Measurements from ENCODE around the gene THBS4.

The THBS4 gene

DNA sequence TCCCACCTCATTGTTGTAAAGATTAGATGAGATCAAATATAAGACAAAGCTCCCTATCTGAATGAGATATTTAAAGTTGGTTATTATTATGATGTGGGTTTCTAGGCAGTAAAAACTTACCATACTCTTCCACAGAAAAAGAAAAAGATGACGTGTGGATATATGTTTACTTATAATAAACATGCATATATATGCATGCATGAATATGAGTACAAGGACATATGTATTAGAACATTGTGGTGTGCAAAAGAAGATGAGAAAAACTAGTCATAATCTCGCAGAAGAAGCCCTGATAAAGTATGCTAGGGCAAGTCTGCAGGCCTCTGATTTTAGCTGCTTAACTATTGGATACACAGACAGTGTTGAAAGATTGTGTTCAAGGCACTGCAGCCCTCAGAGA lies 10.1 kb upstream of the THBS4 start:
- Histone ChIP-seq H3K4me1 (ENCODE audit: control insufficient read depth, insufficient read depth, low read length, unreplicated experiment) (no peaks in the 10 kb centered on the region), H3K27me3 (ENCODE audit: insufficient read depth, low read length) (peaks cover 68% of the 10 kb centered on the region), H3K4me3 (ENCODE audit: low read depth, low read length) (no peak overlapping the region), H2AFZ (ENCODE audit: low read length, unreplicated experiment) (no peak overlapping the region), H3K36me3 (ENCODE audit: insufficient read depth, low read length) (no peaks in the 10 kb centered on the region), H3K79me2 (ENCODE audit: control insufficient read depth, insufficient read depth, low read length, unreplicated experiment) (no peaks in the 10 kb centered on the region), H3K27ac (ENCODE audit: low read depth, low read length) (no peak overlapping the region)

DNA sequence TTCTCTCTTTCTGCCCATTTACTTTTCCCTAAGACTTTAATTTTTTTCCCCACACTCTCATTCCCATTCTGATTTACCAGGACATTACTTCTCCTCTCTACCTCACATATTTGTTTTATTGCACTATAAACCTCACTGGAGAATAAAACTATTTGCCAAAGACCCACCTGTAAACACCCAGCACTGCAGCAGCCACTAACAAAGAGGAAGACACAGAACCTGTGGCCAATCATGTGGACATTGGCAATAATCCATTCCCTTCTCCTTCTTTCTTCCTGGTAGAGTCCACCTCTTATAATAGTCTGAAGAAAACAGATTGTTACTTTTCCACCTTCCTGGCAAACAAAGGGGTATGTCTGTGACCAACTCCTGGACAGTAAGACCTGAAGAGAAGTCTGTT lies 8.3 kb upstream of the THBS4 start:
- Histone ChIP-seq H3K79me2 (ENCODE audit: control insufficient read depth, insufficient read depth, low read length, unreplicated experiment) (no peaks in the 10 kb centered on the region), H3K4me1 (ENCODE audit: control insufficient read depth, insufficient read depth, low read length, unreplicated experiment) (no peaks in the 10 kb centered on the region), H3K27me3 (ENCODE audit: insufficient read depth, low read length) (peaks cover 69% of the 10 kb centered on the region), H2AFZ (ENCODE audit: low read length, unreplicated experiment) (no peak overlapping the region), H3K4me3 (ENCODE audit: low read depth, low read length) (no peak overlapping the region), H3K27ac (ENCODE audit: low read depth, low read length) (no peak overlapping the region), H3K36me3 (ENCODE audit: insufficient read depth, low read length) (no peaks in the 10 kb centered on the region)

DNA sequence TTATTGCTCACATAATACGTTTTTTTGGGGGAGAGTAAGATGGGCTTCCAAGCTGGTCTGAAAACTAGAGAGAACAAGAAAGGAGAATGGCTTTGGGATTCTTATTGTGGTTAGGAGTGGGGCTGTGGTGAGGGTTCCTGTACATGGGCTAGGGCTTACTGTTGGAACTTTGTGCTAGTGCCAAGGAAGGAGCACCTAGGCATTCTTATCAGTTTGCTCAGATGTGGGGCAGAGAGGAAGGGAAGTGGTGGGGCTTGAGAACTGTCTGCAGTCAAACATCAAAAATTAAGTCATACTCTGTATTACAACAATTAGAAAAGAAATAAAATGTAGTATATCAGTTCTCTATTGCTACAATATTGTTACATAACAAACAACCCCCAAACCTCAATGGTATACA lies 4.0 kb upstream of the THBS4 start:
- Histone ChIP-seq H3K4me1 (ENCODE audit: control insufficient read depth, insufficient read depth, low read length, unreplicated experiment) (no peaks in the 10 kb centered on the region), H3K79me2 (ENCODE audit: control insufficient read depth, insufficient read depth, low read length, unreplicated experiment) (no peaks in the 10 kb centered on the region), H3K4me3 (ENCODE audit: low read depth, low read length) (no peak overlapping the region), H3K27me3 (ENCODE audit: insufficient read depth, low read length) (peaks cover 71% of the 10 kb centered on the region), H3K27ac (ENCODE audit: low read depth, low read length) (no peak overlapping the region), H3K36me3 (ENCODE audit: insufficient read depth, low read length) (no peaks in the 10 kb centered on the region), H2AFZ (ENCODE audit: low read length, unreplicated experiment) (no peak overlapping the region)

DNA sequence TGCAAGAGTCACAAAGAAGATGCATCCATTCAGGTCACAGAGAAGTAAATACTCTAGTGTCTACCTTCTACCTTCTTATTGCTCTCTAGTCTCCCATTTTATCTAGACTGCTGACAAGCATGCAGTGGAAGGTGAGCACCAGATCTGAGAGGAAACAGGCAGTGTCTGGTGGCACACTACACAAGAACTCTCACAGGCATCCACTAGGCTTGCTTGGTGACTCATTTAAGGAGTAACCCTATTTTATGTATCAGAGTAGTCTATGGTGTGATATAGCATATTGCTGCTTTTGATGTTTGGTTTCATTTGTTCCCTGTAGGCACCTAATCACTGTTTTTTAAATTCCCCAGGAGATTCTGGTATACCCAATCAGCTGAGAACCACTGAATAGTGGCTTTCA lies 1.6 kb upstream of the THBS4 start:
- H3K36me3 ChIP-seq (ENCODE audit: insufficient read depth, low read length): no peaks in the 10 kb centered on the region
- no peak overlapping the region for H2AFZ ChIP-seq (ENCODE audit: low read length, unreplicated experiment)
- H3K4me3 ChIP-seq (ENCODE audit: low read depth, low read length): no peak overlapping the region
- H3K27ac ChIP-seq (ENCODE audit: low read depth, low read length): no peak overlapping the region
- H3K27me3 ChIP-seq (ENCODE audit: insufficient read depth, low read length): peaks cover 74% of the 10 kb centered on the region
- H3K79me2 ChIP-seq (ENCODE audit: control insufficient read depth, insufficient read depth, low read length, unreplicated experiment): no peaks in the 10 kb centered on the region
- no peaks in the 10 kb centered on the region for H3K4me1 ChIP-seq (ENCODE audit: control insufficient read depth, insufficient read depth, low read length, unreplicated experiment)

DNA sequence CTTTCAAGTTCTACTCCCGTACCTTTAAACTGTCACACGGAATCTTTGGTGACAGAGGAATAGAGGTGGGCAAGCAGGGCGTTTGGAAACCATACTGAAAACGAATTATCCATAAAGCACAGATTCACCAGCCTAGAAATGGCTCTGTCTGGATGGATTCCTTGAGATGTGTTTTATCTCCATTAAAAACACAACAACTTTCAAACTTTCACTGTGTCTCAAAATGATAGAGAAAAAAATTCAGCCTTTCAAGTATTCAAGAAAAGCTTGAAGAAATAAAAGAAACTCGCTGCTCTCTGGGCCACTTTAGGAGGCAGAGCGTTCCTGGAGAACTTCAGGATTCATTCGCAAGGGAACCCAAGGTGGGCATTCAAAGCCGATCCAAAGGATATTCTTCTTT lies 589 bp upstream of the THBS4 start:
- H3K4me3 ChIP-seq (ENCODE audit: low read depth, low read length): no peak overlapping the region; the same call in 1 of the 2 replicates
- no peaks in the 10 kb centered on the region for H3K4me1 ChIP-seq (ENCODE audit: control insufficient read depth, insufficient read depth, low read length, unreplicated experiment)
- peaks cover 79% of the 10 kb centered on the region for H3K27me3 ChIP-seq (ENCODE audit: insufficient read depth, low read length)
- no peak overlapping the region for H3K27ac ChIP-seq (ENCODE audit: low read depth, low read length)
- H3K36me3 ChIP-seq (ENCODE audit: insufficient read depth, low read length): no peaks in the 10 kb centered on the region
- no peak overlapping the region for H2AFZ ChIP-seq (ENCODE audit: low read length, unreplicated experiment)
- no peaks in the 10 kb centered on the region for H3K79me2 ChIP-seq (ENCODE audit: control insufficient read depth, insufficient read depth, low read length, unreplicated experiment)

DNA sequence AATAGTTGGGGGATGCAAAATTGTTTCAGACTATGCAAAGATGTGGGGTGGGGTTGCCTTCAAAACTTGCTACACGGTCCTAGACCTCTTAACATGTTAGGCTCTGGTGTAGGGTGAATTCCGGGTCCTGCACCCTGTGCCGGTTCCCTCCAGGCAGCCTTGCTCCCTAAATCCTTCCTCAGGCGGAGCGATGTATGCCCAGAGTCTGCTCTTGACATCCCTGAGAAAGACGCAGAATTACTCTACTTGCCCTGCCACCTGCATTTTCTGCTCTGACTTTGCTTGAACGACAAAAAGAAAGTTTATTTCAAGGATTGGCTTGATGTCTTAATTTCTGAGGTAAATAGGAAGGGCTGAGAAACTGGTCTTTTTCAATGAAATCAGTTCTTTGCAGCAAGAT lies 691 bp downstream of the THBS4 start:
- Histone ChIP-seq H3K27ac (ENCODE audit: low read depth, low read length) (no peak overlapping the region), H3K27me3 (ENCODE audit: insufficient read depth, low read length) (peaks cover 92% of the 10 kb centered on the region), H3K36me3 (ENCODE audit: insufficient read depth, low read length) (no peaks in the 10 kb centered on the region), H3K79me2 (ENCODE audit: control insufficient read depth, insufficient read depth, low read length, unreplicated experiment) (no peaks in the 10 kb centered on the region), H3K4me1 (ENCODE audit: control insufficient read depth, insufficient read depth, low read length, unreplicated experiment) (no peaks in the 10 kb centered on the region), H3K4me3 (ENCODE audit: low read depth, low read length) (no peak overlapping the region), H2AFZ (ENCODE audit: low read length, unreplicated experiment) (no peak overlapping the region)

DNA sequence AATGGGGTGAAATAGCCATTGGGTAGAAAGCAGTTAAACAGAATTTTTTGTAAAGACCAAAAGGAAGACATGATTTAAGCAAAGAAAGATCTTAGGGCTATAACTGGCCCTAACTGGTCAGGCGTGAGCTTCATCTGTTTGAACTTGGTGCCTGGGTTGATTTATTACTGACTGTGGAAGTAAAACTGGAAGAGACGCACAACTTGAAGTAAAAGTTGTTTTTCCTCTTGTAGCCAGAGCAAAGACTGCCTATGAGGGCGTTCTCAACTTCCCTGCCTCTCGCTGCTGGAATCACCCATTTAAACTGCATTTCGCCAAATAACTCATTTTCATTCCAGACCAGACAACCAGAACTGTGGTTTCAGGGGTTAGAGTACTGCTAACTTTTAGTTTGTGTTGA lies 1.5 kb downstream of the THBS4 start:
- Histone ChIP-seq H3K27me3 (ENCODE audit: insufficient read depth, low read length) (peaks cover 97% of the 10 kb centered on the region), H3K36me3 (ENCODE audit: insufficient read depth, low read length) (no peaks in the 10 kb centered on the region), H3K27ac (ENCODE audit: low read depth, low read length) (no peak overlapping the region), H2AFZ (ENCODE audit: low read length, unreplicated experiment) (no peak overlapping the region), H3K4me1 (ENCODE audit: control insufficient read depth, insufficient read depth, low read length, unreplicated experiment) (no peaks in the 10 kb centered on the region), H3K79me2 (ENCODE audit: control insufficient read depth, insufficient read depth, low read length, unreplicated experiment) (no peaks in the 10 kb centered on the region), H3K4me3 (ENCODE audit: low read depth, low read length) (no peak overlapping the region)

DNA sequence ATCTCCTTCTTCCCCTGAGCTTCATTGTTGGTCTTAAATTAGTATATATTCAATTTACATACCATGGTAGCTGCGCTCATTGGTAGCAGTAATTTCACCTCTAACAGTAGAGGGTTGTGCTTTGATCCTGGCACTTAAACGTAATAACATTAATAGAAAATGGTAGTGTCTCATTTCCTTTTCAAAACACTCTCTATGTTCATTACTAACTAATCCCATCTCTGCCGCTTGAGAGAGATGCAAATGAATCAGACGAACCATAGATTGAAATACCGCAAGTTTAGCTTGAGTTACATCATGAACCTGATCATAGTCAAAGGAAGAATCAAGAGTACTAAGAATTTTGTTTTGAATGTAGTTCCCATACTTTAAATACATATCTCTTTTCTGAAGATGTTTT lies 2.2 kb downstream of the THBS4 start:
- no peaks in the 10 kb centered on the region for H3K79me2 ChIP-seq (ENCODE audit: control insufficient read depth, insufficient read depth, low read length, unreplicated experiment)
- H3K4me1 ChIP-seq (ENCODE audit: control insufficient read depth, insufficient read depth, low read length, unreplicated experiment): no peaks in the 10 kb centered on the region
- H3K36me3 ChIP-seq (ENCODE audit: insufficient read depth, low read length): no peaks in the 10 kb centered on the region
- no peak overlapping the region for H2AFZ ChIP-seq (ENCODE audit: low read length, unreplicated experiment)
- no peak overlapping the region for H3K4me3 ChIP-seq (ENCODE audit: low read depth, low read length)
- H3K27ac ChIP-seq (ENCODE audit: low read depth, low read length): no peak overlapping the region
- peaks cover 98% of the 10 kb centered on the region for H3K27me3 ChIP-seq (ENCODE audit: insufficient read depth, low read length)

DNA sequence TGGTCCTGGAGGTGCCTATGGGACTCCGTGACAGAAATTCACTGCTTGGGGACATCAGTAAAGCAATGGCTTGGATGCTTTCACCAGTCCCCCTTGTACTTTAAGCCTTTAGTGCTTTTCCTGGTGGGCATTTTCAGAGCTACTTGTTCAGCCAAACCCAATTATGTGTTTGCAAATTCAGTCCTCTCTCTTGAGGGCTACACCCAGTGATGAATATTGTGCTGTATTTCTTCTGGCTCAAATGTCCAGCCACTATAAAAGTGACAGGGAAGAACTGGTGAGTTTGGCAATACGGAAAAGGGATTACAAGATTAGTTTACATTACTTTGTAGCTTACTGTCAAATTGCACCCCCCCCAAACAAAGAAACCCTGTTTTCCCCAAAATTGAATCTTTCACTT lies 4.5 kb downstream of the THBS4 start:
- Histone ChIP-seq H3K27ac (ENCODE audit: low read depth, low read length) (no peak overlapping the region), H3K36me3 (ENCODE audit: insufficient read depth, low read length) (no peaks in the 10 kb centered on the region), H2AFZ (ENCODE audit: low read length, unreplicated experiment) (no peak overlapping the region), H3K27me3 (ENCODE audit: insufficient read depth, low read length) (peaks cover 92% of the 10 kb centered on the region), H3K4me1 (ENCODE audit: control insufficient read depth, insufficient read depth, low read length, unreplicated experiment) (no peaks in the 10 kb centered on the region), H3K79me2 (ENCODE audit: control insufficient read depth, insufficient read depth, low read length, unreplicated experiment) (no peaks in the 10 kb centered on the region), H3K4me3 (ENCODE audit: low read depth, low read length) (no peak overlapping the region)

DNA sequence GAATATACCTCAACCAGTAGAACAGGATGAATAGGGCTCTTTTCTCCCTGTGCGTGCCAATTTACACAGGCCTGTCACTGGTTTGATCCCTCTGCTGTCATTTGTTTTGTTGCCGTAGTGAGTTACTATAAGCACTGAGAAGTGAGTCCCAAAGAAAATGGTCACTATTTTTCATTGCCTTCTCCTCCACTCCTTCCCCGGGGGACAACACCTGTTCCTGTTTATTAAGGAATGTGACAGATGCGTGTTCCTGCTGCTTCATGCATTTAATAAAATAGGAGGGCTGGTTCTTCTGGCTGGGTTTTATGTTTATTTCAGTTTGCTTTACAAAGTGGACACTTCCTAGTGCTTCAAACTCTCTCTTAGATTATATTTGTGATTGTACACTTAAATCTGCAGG lies 6.4 kb downstream of the THBS4 start:
- H3K27ac ChIP-seq (ENCODE audit: low read depth, low read length): no peak overlapping the region
- H3K4me1 ChIP-seq (ENCODE audit: control insufficient read depth, insufficient read depth, low read length, unreplicated experiment): no peaks in the 10 kb centered on the region
- H3K36me3 ChIP-seq (ENCODE audit: insufficient read depth, low read length): no peaks in the 10 kb centered on the region
- H2AFZ ChIP-seq (ENCODE audit: low read length, unreplicated experiment): no peak overlapping the region
- H3K79me2 ChIP-seq (ENCODE audit: control insufficient read depth, insufficient read depth, low read length, unreplicated experiment): no peaks in the 10 kb centered on the region
- H3K27me3 ChIP-seq (ENCODE audit: insufficient read depth, low read length): peaks cover 87% of the 10 kb centered on the region
- no peak overlapping the region for H3K4me3 ChIP-seq (ENCODE audit: low read depth, low read length)

DNA sequence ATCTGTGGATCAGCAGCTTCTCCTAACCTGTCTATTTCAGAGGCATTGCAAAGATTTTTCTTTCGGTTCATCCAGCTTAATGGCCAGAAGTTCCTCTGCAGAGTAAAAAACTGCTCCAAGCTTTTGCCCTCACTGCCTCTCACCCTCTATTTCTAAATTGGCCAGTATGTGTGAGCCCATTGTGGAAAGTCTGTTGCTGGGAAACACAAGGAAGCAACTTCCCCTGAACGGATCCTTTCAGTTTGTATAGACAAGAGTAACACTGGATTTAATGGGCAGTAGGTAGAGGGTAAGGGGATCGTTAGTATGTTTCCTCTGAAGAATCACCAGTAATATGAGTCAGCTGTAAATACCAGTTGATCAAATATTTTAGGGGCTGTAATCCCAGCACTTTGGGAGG lies 7.2 kb downstream of the THBS4 start:
- Histone ChIP-seq H3K4me1 (ENCODE audit: control insufficient read depth, insufficient read depth, low read length, unreplicated experiment) (no peaks in the 10 kb centered on the region), H3K27ac (ENCODE audit: low read depth, low read length) (no peak overlapping the region)

DNA sequence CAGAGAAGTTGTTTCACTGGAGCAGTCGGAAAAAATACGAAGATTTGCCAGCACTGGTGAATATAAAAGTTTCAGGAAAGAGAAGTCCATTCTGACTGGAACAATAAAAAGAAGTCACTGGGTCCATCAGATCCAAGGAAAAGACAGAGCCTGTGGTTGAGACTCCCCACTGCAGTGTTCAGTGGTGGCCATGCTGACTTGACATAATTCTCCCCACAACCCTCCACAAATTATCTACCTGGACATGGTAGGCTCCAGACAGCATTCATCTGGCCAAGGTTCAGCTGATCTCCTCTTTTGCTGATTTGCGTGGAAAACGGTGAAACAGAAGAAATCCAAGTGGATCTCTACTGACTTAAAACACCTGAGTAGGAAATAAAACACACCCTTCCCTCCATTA lies 8.0 kb downstream of the THBS4 start:
- no peaks in the 10 kb centered on the region for H3K36me3 ChIP-seq (ENCODE audit: insufficient read depth, low read length)
- H3K79me2 ChIP-seq (ENCODE audit: control insufficient read depth, insufficient read depth, low read length, unreplicated experiment): no peaks in the 10 kb centered on the region
- no peak overlapping the region for H2AFZ ChIP-seq (ENCODE audit: low read length, unreplicated experiment)
- H3K27ac ChIP-seq (ENCODE audit: low read depth, low read length): no peak overlapping the region
- peaks cover 80% of the 10 kb centered on the region for H3K27me3 ChIP-seq (ENCODE audit: insufficient read depth, low read length)
- no peaks in the 10 kb centered on the region for H3K4me1 ChIP-seq (ENCODE audit: control insufficient read depth, insufficient read depth, low read length, unreplicated experiment)
- H3K4me3 ChIP-seq (ENCODE audit: low read depth, low read length): no peak overlapping the region

More for the DNA sequence above, 7.2 kb downstream of the THBS4 start:
- Histone ChIP-seq H3K79me2 (ENCODE audit: control insufficient read depth, insufficient read depth, low read length, unreplicated experiment) (no peaks in the 10 kb centered on the region), H3K4me3 (ENCODE audit: low read depth, low read length) (no peak overlapping the region), H3K36me3 (ENCODE audit: insufficient read depth, low read length) (no peaks in the 10 kb centered on the region), H2AFZ (ENCODE audit: low read length, unreplicated experiment) (no peak overlapping the region), H3K27me3 (ENCODE audit: insufficient read depth, low read length) (peaks cover 86% of the 10 kb centered on the region)
